Measurements from ENCODE around the gene MYBPHL.
A peak's percentile ranks its signal among the peaks of the same experiment; 100 is the strongest.

Gene MYBPHL

DNA sequence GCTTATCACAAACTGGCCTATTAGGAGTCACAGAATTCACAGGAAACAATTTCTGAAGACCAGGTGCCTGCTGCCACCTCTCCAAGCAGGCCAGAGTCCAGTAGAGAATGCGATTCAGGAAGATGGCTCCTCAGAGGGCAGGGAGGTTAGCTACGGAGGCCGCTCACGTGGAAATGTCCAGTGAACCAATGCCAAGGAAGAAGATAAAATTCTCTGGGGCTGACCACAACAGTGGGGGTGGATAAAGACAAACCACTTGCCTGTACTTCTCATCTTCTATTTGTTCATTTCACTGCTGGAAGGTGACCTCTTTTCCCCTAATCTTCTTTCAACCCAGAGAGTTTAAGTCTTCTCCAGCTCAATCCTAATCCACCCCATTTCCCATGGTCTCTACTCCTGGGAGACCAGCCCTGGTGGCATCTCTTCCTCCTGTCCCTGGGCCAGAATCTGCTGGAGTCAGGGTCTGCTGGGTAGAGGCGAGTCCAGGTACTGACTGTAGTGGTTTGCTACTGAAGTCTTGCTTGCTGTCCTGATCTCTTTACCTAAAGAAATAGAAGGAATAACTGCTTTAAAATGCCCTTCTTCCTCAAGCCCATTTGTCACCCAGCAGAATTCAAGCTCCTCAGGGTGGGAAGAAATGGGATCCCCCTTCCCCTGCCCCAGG is 27.1 kb downstream of the MYBPHL start:
- DNase-seq = no peak

DNA sequence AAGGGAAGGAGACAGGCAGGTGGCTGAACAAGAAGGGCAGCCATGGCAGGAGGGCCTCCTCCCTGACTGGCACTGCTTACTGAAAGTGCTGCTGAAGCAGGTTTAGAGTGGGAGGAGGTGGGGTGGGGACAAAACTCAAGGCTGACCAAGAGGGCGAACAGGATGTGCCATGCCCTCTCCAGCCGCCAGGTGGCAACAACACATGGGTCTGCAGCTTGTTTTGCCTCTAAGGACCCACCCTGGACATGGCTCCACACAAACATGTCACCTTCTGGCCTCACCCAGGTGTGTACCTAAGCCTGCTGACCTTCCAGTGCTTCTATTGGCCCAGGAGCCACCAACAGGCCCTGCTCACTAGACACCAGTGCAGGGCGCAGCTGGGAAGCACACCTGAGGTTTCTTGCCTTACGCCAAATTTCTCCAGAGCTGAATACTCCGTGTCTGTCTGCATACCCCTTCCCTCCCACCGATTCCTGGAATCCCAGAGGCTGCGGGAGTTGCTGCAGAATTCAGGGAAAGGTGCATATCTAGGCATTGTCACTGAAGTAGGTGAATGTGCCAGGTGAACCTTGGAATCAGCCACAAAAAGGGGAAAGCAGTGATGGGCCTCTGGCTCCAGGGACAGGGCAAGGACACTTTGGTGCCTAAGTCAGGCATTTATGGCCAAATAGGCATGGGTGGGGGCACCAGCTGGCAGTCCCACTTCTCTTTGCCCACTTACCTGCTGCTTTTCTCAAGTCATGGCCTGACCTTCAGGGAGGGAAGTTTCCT is 29.2 kb downstream of the MYBPHL start:
- DNase-seq = peak; percentile 80

DNA sequence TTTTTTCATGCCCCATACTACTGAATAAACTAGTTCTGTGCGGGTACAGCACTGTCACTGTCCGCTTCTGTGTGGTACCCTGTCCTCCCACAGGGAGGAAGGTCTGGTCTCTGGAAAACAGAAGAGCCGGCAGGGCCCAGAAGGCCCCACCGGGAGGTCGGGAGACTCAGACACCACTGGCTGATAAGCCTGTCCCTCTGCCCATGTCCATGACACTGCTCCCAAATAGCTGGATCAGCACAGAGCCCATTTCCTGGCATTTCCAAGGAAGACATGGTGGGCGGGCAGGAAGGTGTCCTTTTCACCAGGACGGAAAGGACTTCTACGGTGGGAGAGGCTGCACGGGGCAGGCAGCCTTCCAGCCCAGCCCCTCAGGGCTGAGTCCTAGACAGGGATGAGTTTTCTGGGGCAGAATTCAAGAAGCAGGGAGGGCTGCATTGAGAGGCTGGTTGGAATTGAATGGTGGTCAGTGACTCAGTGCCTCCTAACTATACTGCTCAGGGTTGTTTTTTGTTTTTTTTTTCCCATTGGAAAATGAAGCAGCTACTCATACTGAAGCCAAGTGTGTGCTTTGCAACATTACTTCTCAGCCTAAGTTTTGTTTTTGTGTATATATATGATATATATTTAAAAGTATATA is 31.0 kb downstream of the MYBPHL start:
- no peak for DNase-seq

DNA sequence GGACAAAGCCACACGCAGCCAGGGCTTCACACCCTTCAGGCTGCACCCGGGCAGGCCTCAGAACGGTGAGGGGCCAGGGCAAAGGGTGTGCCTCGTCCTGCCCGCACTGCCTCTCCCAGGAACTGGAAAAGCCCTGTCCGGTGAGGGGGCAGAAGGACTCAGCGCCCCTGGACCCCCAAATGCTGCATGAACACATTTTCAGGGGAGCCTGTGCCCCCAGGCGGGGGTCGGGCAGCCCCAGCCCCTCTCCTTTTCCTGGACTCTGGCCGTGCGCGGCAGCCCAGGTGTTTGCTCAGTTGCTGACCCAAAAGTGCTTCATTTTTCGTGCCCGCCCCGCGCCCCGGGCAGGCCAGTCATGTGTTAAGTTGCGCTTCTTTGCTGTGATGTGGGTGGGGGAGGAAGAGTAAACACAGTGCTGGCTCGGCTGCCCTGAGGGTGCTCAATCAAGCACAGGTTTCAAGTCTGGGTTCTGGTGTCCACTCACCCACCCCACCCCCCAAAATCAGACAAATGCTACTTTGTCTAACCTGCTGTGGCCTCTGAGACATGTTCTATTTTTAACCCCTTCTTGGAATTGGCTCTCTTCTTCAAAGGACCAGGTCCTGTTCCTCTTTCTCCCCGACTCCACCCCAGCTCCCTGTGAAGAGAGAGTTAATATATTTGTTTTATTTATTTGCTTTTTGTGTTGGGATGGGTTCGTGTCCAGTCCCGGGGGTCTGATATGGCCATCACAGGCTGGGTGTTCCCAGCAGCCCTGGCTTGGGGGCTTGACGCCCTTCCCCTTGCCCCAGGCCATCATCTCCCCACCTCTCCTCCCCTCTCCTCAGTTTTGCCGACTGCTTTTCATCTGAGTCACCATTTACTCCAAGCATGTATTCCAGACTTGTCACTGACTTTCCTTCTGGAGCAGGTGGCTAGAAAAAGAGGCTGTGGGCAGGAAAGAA is 32.0 kb downstream of the MYBPHL start:
- DNase-seq = no peak

DNA sequence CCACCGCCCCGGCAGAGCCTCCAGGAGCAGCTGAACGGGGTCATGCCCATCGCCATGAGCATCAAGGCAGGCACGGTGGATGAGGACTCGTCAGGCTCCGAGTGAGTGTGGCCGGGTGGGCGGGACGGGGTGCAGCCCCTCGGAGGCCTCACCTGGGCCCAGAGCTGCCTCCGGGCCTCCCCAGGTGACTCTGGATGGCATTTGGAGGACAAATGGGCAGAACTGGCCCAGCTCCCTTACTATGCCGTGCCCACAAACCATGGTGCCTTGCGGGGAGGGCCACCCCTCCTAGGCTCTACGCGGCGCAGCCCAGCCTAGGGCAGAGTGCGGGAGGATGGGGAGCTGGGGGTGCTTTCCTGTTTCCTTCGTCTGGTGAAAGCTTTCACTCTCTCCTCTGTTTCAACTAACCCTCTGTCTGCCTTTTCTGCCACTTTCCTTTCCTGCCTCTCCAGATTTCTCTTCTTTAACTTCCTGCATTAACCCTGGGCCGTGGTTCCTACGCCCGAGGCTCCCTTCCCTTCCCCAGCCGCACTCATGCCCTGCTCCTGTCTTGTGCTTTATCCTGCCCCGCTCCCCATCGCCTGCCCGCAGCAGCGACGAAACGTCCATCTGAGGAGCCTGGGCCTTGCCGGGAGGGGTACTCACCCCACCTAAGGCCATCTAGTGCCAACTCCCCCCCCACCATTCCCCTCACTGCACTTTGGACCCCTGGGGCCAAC is 33.1 kb downstream of the MYBPHL start:
- no peak for DNase-seq

DNA sequence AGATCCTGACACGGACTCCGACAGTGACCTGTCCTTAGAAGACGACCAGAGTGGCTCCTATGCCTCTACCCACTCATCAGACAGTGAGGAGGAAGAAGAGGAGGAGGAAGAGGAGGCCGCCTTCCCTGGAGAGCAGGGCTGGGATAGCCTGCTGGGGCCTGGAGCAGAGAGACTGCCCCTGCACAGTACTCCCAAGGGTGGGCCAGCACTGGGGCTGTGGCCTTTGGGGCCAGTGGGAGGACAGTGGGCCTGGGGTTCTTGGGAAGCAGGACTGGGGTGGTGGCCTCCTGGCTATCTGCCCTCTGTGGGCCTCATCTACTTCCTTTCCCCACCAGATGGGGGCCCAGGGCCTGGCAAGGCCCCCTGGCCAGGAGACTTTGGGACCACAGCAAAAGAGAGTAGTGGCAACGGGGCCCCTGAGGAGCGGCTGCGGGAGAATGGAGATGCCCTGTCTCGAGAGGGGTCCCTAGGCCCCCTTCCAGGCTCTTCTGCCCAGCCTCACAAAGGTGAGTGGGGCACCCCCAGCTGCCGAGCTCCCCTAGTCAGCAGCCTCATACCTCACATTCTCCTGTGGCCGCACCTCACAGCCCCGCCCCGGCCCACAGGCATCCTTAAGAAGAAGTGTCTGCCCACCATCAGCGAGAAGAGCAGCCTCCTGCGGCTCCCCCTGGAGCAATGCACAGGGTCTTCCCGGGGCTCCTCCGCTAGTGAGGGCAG is 33.8 kb downstream of the MYBPHL start:
- DNase-seq = no peak

DNA sequence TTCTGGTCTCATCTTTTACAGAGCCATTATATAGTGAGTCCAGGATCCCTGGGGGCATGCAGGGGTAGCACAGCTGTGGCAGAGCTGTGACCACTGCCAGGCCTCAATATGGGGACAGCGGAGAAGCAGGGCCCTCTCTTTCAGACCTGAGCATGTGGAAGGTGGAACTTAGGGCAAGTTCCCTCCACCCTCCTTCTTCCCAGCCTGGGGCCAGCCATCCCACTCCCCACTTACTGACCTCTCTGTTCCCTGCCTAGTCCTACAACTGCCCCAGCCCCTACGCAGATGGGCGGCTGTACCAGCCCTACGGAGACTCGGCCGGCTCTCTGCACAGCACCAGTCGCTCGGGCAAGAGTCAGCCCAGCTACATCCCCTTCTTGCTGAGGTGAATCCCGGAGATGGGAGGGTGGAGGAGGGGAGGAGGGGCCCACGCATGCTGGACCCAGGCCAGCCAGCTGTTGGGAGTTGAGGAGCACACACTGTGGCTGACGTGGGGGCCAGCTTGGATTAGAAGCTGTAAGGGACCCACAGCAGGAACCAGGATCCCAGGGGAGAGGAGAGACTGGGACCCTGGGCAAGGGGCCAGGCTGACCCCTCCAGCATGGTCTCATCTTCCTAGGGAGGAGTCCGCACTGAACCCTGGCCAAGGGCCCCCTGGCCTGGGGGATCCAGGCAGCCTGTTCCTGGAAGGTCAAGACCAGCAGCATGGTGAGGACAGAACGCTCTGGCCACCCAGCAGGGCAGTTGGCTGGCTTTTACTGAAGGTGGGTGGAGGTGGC is 34.6 kb downstream of the MYBPHL start:
- DNase-seq = no peak

DNA sequence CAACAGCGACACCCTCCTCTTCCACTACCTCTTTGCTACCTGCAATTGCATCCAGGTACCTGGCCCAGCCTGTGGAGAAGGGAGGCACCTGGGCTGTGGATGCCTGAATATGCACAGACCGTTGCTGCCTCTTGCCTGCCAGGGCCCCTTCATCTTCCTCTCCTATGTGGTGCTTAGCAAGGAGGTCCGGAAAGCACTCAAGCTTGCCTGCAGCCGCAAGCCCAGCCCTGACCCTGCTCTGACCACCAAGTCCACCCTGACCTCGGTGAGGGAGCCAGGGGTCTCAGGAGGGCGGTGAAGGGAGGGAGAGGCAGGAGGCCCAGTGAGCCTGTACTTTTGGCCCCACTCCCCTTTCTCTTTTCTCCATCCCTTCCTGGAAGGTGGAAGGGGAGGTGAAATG is 35.4 kb downstream of the MYBPHL start:
- no peak for DNase-seq

DNA sequence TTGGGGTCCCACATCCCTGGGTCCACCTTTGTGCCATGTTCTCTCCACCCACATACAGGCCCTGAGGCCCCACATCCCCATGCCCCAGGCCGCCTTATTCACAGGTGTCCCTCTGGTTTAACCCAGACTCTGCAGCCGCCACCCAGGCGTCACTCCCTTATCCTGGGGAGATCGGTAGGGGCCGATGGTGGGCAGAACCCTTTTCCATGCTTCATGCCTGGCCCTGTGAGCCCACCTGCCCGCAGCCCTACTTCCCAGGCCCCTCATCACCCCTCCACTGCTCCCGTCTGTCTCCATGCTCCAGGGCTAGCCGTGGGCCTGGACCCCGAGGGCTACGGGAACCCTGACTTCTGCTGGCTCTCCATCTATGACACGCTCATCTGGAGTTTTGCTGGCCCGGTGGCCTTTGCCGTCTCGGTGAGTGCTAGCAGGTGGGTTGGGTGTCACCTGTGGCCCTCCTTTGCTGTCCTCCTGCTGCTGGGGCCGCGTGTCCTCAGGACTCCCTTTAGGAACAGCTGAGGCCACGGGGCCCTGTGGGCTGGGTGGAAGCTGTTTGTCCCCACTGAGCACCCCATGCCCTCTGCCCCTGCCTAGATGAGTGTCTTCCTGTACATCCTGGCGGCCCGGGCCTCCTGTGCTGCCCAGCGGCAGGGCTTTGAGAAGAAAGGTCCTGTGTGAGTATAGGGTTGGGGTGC is 36.0 kb downstream of the MYBPHL start:
- no peak for DNase-seq

DNA sequence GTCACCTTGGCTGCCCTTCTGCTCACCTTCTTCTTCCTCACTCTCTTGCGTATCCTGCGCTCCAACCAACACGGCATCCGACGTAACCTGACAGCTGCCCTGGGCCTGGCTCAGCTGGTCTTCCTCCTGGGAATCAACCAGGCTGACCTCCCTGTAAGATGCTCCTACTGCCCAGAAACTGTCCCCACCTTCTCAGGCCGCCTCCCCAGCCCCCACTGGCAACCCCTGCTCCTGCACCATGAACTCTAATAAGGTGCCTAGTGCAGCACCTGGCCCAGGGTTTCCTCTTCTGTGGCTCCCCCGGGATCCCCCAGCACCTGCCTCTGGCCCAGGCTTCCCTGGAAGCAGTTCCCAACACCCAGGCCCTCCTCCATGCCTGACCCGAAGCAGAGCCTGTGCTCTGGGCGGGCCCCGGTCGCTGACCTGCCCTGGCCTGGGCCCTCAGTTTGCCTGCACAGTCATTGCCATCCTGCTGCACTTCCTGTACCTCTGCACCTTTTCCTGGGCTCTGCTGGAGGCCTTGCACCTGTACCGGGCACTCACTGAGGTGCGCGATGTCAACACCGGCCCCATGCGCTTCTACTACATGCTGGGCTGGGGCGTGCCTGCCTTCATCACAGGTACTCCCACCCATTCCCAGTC is 36.7 kb downstream of the MYBPHL start:
- DNase-seq = no peak

DNA sequence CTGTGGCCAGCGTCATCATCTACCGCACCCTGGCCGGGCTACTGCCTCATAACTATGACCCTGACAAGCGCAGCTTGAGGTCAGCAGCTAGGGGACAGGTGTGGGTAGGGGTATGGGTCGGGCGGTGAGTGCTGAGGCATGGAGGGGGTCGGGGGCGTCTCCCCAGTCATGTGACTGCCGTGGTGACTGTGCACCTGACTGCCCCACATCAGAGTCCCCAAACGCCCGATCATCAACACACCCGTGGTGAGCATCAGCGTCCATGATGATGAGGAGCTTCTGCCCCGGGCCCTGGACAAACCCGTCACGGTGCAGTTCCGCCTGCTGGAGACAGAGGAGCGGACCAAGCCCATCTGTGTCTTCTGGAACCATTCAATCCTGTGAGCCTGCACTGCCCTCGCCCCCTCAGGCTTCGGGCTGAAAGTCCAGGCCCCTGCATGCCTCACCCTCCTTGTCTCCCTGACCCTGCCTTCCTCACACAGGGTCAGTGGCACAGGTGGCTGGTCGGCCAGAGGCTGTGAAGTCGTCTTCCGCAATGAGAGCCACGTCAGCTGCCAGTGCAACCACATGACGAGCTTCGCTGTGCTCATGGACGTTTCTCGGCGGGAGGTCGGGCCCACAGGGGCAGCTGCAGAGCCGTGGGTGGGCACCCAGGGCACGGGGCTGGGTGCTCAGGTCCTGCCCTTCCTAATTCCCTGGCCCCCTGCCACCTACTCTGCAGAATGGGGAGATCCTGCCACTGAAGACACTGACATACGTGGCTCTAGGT is 37.4 kb downstream of the MYBPHL start:
- DNase-seq = no peak

DNA sequence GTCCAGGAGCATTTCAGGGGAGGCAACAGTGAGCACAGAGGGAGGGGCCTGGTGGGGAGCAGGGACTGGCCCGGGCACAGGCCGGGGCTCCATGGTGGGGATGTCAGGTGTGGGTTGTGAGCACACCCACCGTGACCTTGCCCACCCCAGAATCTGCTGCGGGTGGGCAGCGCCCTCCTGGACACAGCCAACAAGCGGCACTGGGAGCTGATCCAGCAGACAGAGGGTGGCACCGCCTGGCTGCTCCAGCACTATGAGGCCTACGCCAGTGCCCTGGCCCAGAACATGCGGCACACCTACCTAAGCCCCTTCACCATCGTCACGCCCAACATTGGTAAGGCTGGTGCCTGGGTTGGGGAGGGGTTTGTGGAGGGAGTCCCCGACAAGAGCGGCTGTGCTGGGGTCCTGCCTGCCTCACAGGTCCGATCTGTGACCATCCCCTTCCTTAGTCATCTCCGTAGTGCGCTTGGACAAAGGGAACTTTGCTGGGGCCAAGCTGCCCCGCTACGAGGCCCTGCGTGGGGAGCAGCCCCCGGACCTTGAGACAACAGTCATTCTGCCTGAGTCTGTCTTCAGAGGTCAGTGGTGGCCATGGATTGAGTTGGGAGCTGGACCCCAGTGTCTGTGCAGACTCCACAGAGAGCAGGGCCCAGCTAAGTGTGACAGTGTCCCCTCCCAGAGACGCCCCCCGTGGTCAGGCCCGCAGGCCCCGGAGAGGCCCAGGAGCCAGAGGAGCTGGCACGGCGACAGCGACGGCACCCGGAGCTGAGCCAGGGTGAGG is 38.2 kb downstream of the MYBPHL start:
- DNase-seq = no peak

DNA sequence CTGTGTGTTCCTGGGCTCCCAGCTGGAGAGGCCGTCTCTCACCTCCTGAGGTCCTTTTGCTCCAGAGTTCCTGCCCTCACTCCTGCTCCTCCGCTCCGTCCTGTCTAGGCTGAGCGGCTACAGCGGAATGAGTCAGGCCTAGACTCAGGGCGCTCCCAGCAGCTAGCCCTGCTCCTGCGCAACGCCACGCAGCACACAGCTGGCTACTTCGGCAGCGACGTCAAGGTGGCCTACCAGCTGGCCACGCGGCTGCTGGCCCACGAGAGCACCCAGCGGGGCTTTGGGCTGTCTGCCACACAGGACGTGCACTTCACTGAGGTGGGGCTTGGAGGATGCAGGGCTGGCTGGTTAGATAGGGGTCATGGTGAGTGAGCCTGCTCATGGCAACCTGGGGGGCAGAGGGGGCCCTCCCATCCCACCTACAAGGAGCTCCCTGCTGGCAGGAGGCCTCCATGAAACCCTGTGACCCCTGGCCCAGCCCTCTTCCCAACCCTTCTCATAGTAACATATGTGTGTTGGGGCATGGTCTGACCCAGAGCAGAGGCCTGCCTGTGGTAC is 39.0 kb downstream of the MYBPHL start:
- DNase-seq = no peak

DNA sequence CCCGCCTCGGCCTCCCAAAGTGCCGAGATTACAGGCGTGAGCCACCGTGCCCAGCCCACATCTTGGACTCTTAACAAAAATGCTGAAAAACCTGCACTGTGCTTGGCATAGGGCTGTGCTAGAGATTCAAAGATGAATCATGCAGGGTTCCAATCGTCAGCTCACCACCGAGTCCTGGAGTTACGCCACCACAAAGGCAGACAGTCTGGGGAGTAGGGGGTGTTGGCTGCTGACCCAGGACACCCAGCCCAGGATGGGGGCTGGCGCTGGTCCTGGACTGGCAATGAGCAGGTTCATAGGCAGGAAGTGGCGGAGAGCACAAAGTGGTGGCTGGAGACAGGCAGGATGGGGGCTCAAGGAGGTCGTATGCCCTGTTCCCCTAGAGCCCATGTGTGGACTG is 39.8 kb downstream of the MYBPHL start:
- DNase-seq = no peak

DNA sequence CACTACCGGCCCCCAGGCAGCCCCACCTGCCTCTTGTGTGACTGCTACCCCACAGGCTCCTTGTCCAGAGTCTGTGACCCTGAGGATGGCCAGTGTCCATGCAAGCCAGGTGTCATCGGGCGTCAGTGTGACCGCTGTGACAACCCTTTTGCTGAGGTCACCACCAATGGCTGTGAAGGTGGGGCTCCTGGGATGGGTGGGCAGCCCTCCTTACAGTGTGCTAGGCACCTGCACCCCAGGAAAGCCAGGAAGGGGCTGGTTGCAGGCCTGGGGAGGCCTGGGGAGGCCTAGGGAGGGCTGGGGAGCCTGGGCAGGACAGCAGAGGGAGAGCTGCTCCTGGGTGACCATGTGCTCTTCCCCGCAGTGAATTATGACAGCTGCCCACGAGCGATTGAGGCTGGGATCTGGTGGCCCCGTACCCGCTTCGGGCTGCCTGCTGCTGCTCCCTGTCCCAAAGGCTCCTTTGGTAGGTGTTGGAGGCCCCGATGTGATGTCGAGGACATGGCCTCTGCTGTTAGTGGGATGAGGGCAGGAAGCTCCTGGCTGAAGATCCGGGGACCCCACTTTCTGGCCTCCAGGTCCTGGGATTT is 41.0 kb downstream of the MYBPHL start:
- DNase-seq = no peak

DNA sequence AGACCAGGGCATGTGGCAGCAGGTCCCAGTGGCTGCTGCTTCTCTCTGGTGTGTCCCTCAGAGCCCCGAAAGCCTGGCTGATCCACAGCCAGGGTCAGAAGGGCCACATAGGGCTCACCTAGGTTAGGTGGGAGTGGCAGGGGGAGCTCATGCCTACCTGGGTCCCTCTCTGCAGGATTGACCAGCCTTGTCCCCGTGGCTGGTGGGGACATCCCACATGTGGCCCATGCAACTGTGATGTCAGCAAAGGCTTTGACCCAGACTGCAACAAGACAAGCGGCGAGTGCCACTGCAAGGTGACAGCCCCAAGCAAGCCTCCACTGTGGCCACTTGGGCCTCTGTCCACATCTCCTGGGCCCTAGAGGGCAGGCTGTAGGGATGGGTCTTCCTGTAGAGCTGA is 41.8 kb downstream of the MYBPHL start:
- no peak for DNase-seq

DNA sequence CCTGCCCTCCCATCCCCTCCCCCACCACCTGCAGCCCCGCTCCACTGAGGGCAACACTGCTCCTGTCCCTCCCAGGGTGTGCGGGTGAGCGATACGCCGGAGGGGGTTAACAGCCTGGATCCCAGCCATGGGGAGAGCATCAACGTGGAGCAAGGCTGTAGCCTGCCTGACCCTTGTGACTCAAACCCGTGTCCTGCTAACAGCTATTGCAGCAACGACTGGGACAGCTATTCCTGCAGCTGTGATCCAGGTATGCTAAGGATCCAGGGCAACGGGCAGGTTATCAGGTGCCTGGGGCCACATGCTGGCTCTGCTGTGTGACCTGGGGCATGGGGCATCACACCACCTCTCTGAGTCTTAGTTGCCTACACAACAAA is 42.4 kb downstream of the MYBPHL start:
- no peak for DNase-seq
